KMS-11 (cell line): ENCODE results near the gene LEO1.

ENCODE experiments used
- H2AFZ ChIP-seq: fragments of 200-600 bp; sonication (generic); 2 replicates; pipeline ENCODE4 v1.6.1; 2016; ENCODE audit warnings: antibody characterized with exemption, mixed run types, low read depth
- H3K27ac ChIP-seq: fragments of 200-600 bp; sonication (generic); 2 replicates; pipeline ENCODE4 v1.6.1; 2016; ENCODE audit warnings: mild to moderate bottlenecking, mixed run types
- H3K27me3 ChIP-seq: fragments of 200-600 bp; sonication (generic); 2 replicates; pipeline ENCODE4 v1.6.1; 2017; ENCODE audit warnings: mild to moderate bottlenecking, low read depth, mixed run types, moderate library complexity; ENCODE audit not compliant: insufficient read depth
- H3K36me3 ChIP-seq: fragments of 200-600 bp; sonication (generic); 2 replicates; pipeline ENCODE4 v1.6.1; 2017; ENCODE audit warnings: mild to moderate bottlenecking, mixed run types; ENCODE audit not compliant: insufficient read depth
- H3K4me1 ChIP-seq: fragments of 200-600 bp; sonication (generic); 2 replicates; pipeline ENCODE4 v1.6.1; 2016; ENCODE audit warnings: mild to moderate bottlenecking, low read depth, mixed run types; ENCODE audit not compliant: poor library complexity, severe bottlenecking
- H3K4me2 ChIP-seq: fragments of 200-600 bp; sonication (generic); 2 replicates; pipeline ENCODE4 v1.7.0; 2016; ENCODE audit warnings: mild to moderate bottlenecking, mixed run types
- H3K4me3 ChIP-seq: fragments of 200-600 bp; sonication (generic); IDR thresholded peaks from 2 replicates; pipeline ENCODE4 v1.6.1; 2017; ENCODE audit warnings: low read depth, low read length, mixed read lengths; ENCODE audit not compliant: insufficient read depth
- H3K79me2 ChIP-seq: fragments of 200-600 bp; sonication (generic); 2 replicates; pipeline ENCODE4 v1.6.1; 2016; ENCODE audit warnings: low read depth, mixed run types; ENCODE audit not compliant: insufficient read depth
- H3K9ac ChIP-seq: fragments of 200-600 bp; sonication (generic); 2 replicates; pipeline ENCODE4 v1.6.1; 2016; ENCODE audit warnings: mild to moderate bottlenecking, mixed run types
- H4K20me1 ChIP-seq: fragments of 200-600 bp; sonication (generic); 2 replicates; pipeline ENCODE4 v1.6.1; 2016; ENCODE audit warnings: mild to moderate bottlenecking, mixed run types; ENCODE audit not compliant: insufficient read depth
- CTCF ChIP-seq: fragments of 200-600 bp; sonication (generic); conservative IDR thresholded peaks from 2 replicates; pipeline ENCODE4 v1.6.1; 2017; ENCODE audit warnings: low read depth, mild to moderate bottlenecking, antibody characterized with exemption, low read length, moderate library complexity, mixed read lengths

Gene LEO1

GRCh38 chr15:51904421-51904820, 67.2 kb downstream of the LEO1 start:
- Histone ChIP-seq H3K79me2 (no peaks in the 10 kb centered on the region), H3K4me3 (no peak overlapping the region), H2AFZ (no peak overlapping the region), H4K20me1 (no peaks in the 10 kb centered on the region), H3K4me1 (peaks cover 15% of the 10 kb centered on the region), H3K4me2 (no peak overlapping the region), H3K27ac (no peak overlapping the region), H3K36me3 (no peaks in the 10 kb centered on the region), H3K27me3 (no peaks in the 10 kb centered on the region), H3K9ac (no peak overlapping the region)
- TF ChIP-seq CTCF, result no peak

GRCh38 chr15:51889486-51889885, 82.1 kb downstream of the LEO1 start:
- H3K36me3 ChIP-seq, result no peaks in the 10 kb centered on the region; the same call in 1 of the 2 replicates
- no peaks in the 10 kb centered on the region for H3K27me3 ChIP-seq
- no peaks in the 10 kb centered on the region for H4K20me1 ChIP-seq
- H3K79me2 ChIP-seq, result no peaks in the 10 kb centered on the region
- no peaks in the 10 kb centered on the region for H3K4me1 ChIP-seq
- H3K9ac ChIP-seq, result no peak overlapping the region
- H3K27ac ChIP-seq, result no peak overlapping the region
- H3K4me3 ChIP-seq, result no peak overlapping the region
- TF ChIP-seq CTCF, result no peak
- no peak overlapping the region for H3K4me2 ChIP-seq
- no peak overlapping the region for H2AFZ ChIP-seq

GRCh38 chr15:51888593-51889195, 82.9 kb downstream of the LEO1 start:
- H3K36me3 ChIP-seq, result no peaks in the 10 kb centered on the region
- H3K27ac ChIP-seq, result no peak overlapping the region
- H3K4me2 ChIP-seq, result no peak overlapping the region
- no peaks in the 10 kb centered on the region for H3K4me1 ChIP-seq
- H3K79me2 ChIP-seq, result no peaks in the 10 kb centered on the region
- no peak overlapping the region for H3K9ac ChIP-seq
- TF ChIP-seq CTCF, result peak; percentile 80
- H2AFZ ChIP-seq, result no peak overlapping the region
- no peak overlapping the region for H3K4me3 ChIP-seq
- no peaks in the 10 kb centered on the region for H4K20me1 ChIP-seq
- no peaks in the 10 kb centered on the region for H3K27me3 ChIP-seq
